H9 (cell line): ENCODE data around the gene GTF2F2. TPM values are rescaled to one million over a fixed set of nuclear protein-coding genes. Genes with fewer than 3 reads are reported as not detected.

Source experiments
- DNase-seq: peaks from one replicate; pipeline ENCODE4 v3.0.0-alpha.2; 2017
- H2AFZ ChIP-seq: one replicate; pipeline ENCODE4 v1.6.1; 2013; ENCODE audit warnings: mild to moderate bottlenecking, low read length, control low read depth, moderate library complexity
- H2AK5ac ChIP-seq: 2 replicates; pipeline ENCODE4 v1.6.1; 2013; ENCODE audit warnings: low read length, control low read depth, mixed read lengths; ENCODE audit not compliant: insufficient read length
- H2BK120ac ChIP-seq: one replicate; pipeline ENCODE4 v1.6.1; 2013; ENCODE audit warnings: low read depth, mild to moderate bottlenecking, low read length, control low read depth, inconsistent platforms; ENCODE audit not compliant: poor library complexity, severe bottlenecking
- H2BK12ac ChIP-seq: 2 replicates; pipeline ENCODE4 v1.6.1; 2013; ENCODE audit warnings: low read length, control low read depth, mixed read lengths, low read depth; ENCODE audit not compliant: insufficient read length
- H2BK15ac ChIP-seq: 2 replicates; pipeline ENCODE4 v1.6.1; 2013; ENCODE audit warnings: low read depth, low read length, control low read depth
- H2BK20ac ChIP-seq: one replicate; pipeline ENCODE4 v1.6.1; 2013; ENCODE audit warnings: low read depth, mild to moderate bottlenecking, low read length, control low read depth, inconsistent platforms; ENCODE audit not compliant: poor library complexity, severe bottlenecking
- H2BK5ac ChIP-seq: 2 replicates; pipeline ENCODE4 v1.6.1; 2013; ENCODE audit warnings: low read length, control low read depth, mixed read lengths; ENCODE audit not compliant: insufficient read length
- H3K14ac ChIP-seq: 2 replicates; pipeline ENCODE4 v1.6.1; 2013; ENCODE audit warnings: low read length, control low read depth; ENCODE audit not compliant: insufficient read depth
- H3K18ac ChIP-seq: 2 replicates; pipeline ENCODE4 v1.6.1; 2013; ENCODE audit warnings: low read depth, mild to moderate bottlenecking, mixed read lengths, low read length, control low read depth; ENCODE audit not compliant: insufficient read length
- H3K23ac ChIP-seq: 2 replicates; pipeline ENCODE4 v1.6.1; 2013; ENCODE audit warnings: low read length, control low read depth, mixed read lengths, low read depth; ENCODE audit not compliant: insufficient read length
- H3K23me2 ChIP-seq: 2 replicates; pipeline ENCODE4 v1.6.1; 2013; ENCODE audit warnings: low read depth, mild to moderate bottlenecking, mixed read lengths, low read length, control low read depth; ENCODE audit not compliant: insufficient read length, poor library complexity, severe bottlenecking
- H3K27ac ChIP-seq: 2 replicates; pipeline ENCODE4 v1.5.1; 2013; ENCODE audit warnings: low read length, control low read depth, mixed read lengths, low read depth; ENCODE audit not compliant: insufficient read length
- H3K27me3 ChIP-seq: 2 replicates; pipeline ENCODE4 v1.6.1; 2013; ENCODE audit warnings: low read length, control low read depth, inconsistent platforms; ENCODE audit not compliant: insufficient read depth
- H3K4ac ChIP-seq: 2 replicates; pipeline ENCODE4 v1.6.1; 2013; ENCODE audit warnings: low read depth, mild to moderate bottlenecking, control low read depth, inconsistent platforms, low read length, moderate library complexity
- H3K4me1 ChIP-seq: 2 replicates; pipeline ENCODE4 v1.6.1; 2013; ENCODE audit warnings: low read length, control low read depth, inconsistent platforms; ENCODE audit not compliant: insufficient read depth
- H3K4me2 ChIP-seq: 2 replicates; pipeline ENCODE4 v1.6.1; 2013; ENCODE audit warnings: low read length, control low read depth, mixed read lengths; ENCODE audit not compliant: insufficient read length, insufficient read depth
- H3K56ac ChIP-seq: 2 replicates; pipeline ENCODE4 v1.6.1; 2013; ENCODE audit warnings: low read depth, mild to moderate bottlenecking, mixed read lengths, low read length, control low read depth; ENCODE audit not compliant: insufficient read length
- H3K79me1 ChIP-seq: 2 replicates; pipeline ENCODE4 v1.6.1; 2013; ENCODE audit warnings: low read depth, mild to moderate bottlenecking, moderate library complexity, low read length, control low read depth, inconsistent platforms; ENCODE audit not compliant: insufficient read depth, poor library complexity, severe bottlenecking
- H3K79me2 ChIP-seq: 2 replicates; pipeline ENCODE4 v1.6.1; 2013; ENCODE audit warnings: low read length, control low read depth, inconsistent platforms; ENCODE audit not compliant: insufficient read depth
- H3K9ac ChIP-seq: 2 replicates; pipeline ENCODE4 v1.6.1; 2013; ENCODE audit warnings: low read length, control low read depth, mixed read lengths; ENCODE audit not compliant: insufficient read length; ENCODE audit errors: extremely low read depth
- H3K9me3 ChIP-seq: one replicate; pipeline ENCODE4 v1.6.1; 2013; ENCODE audit warnings: low read depth, low read length, inconsistent platforms; ENCODE audit not compliant: control insufficient read depth
- H3T11ph ChIP-seq: one replicate; pipeline ENCODE4 v1.6.1; 2013; ENCODE audit warnings: mild to moderate bottlenecking, low read length, control low read depth, inconsistent platforms
- H4K20me1 ChIP-seq: one replicate; pipeline ENCODE4 v1.6.1; 2013; ENCODE audit not compliant: control insufficient read depth, insufficient read length, insufficient read depth
- H4K5ac ChIP-seq: 2 replicates; pipeline ENCODE4 v1.6.1; 2013; ENCODE audit warnings: low read depth, mild to moderate bottlenecking, mixed read lengths, low read length, control low read depth; ENCODE audit not compliant: insufficient read length
- H4K8ac ChIP-seq: replicated peaks from 2 replicates; pipeline ENCODE4 v1.6.1; 2013; ENCODE audit warnings: low read length, control low read depth, mixed read lengths, low read depth; ENCODE audit not compliant: insufficient read length
- H4K91ac ChIP-seq: 2 replicates; pipeline ENCODE4 v1.6.1; 2013; ENCODE audit warnings: low read depth, mild to moderate bottlenecking, moderate library complexity, mixed read lengths, low read length, control low read depth; ENCODE audit not compliant: insufficient read length
- H3K27ac Mint-ChIP-seq, 3 experiments: 2 replicates in 2 of 3; 3 replicates in 1 of 3; pipeline ENCODE4 v1.8.0; 2020 to 2021; ENCODE audit warnings: mixed read lengths in 3 of 3, mild to moderate bottlenecking in 1 of 3, moderate library complexity in 1 of 3
- H3K27me3 Mint-ChIP-seq: 2 replicates; pipeline ENCODE4 v1.8.0; 2021; ENCODE audit warnings: low read depth, mild to moderate bottlenecking, moderate library complexity, mixed read lengths
- H3K36me3 Mint-ChIP-seq, 3 experiments: 2 replicates in 2 of 3; 3 replicates in 1 of 3; pipeline ENCODE4 v1.8.0; 2020 to 2021; ENCODE audit warnings: low read depth in 3 of 3, mixed read lengths in 3 of 3; ENCODE audit not compliant: insufficient read depth in 1 of 3
- H3K4me1 Mint-ChIP-seq, 2 experiments: 2 replicates each; pipeline ENCODE4 v1.8.0; 2020; ENCODE audit warnings: mixed read lengths in 2 of 2
- H3K4me3 Mint-ChIP-seq, 2 experiments: 2 replicates in 1 of 2; 3 replicates in 1 of 2; pipeline ENCODE4 v1.8.0; 2020 to 2021; ENCODE audit warnings: mild to moderate bottlenecking in 2 of 2, mixed read lengths in 2 of 2, moderate library complexity in 1 of 2
- H3K9me3 Mint-ChIP-seq, 2 experiments: 2 replicates in 1 of 2; 3 replicates in 1 of 2; pipeline ENCODE4 v1.8.0; 2020; ENCODE audit warnings: mild to moderate bottlenecking in 2 of 2, mixed read lengths in 2 of 2, moderate library complexity in 1 of 2
- WGBS: extraction: QIAGEN DNeasy Blood & Tissue Kit; methylation state at CpG from one replicate; pipeline ENCODE4 v1.1.7; 2013; ENCODE audit warnings: missing lambda C conversion rate, low lambda C conversion rate, mixed read lengths; ENCODE audit not compliant: insufficient read length; ENCODE audit errors: extremely low coverage; 5-methylcytosine and 5-hydroxymethylcytosine counted together
- total RNA-seq: library from RNA; stranded (reverse); gene quantifications from 2 replicates; pipeline ENCODE4 v1.2.1, GENCODE V29; 2021
- TF ChIP-seq, protein P1 (sequence below): fragments of 200-600 bp; sonication (generic); conservative IDR thresholded peaks from 3 replicates; pipeline ENCODE4 v1.8.0; 2021; ENCODE audit warnings: antibody characterized with exemption, mild to moderate bottlenecking

The GTF2F2 gene
- total RNA-seq, 1 experiment from 2014 or later = 29.6 TPM

- no peak overlapping the region for H3T11ph ChIP-seq
- TF ChIP-seq, protein P1, sequence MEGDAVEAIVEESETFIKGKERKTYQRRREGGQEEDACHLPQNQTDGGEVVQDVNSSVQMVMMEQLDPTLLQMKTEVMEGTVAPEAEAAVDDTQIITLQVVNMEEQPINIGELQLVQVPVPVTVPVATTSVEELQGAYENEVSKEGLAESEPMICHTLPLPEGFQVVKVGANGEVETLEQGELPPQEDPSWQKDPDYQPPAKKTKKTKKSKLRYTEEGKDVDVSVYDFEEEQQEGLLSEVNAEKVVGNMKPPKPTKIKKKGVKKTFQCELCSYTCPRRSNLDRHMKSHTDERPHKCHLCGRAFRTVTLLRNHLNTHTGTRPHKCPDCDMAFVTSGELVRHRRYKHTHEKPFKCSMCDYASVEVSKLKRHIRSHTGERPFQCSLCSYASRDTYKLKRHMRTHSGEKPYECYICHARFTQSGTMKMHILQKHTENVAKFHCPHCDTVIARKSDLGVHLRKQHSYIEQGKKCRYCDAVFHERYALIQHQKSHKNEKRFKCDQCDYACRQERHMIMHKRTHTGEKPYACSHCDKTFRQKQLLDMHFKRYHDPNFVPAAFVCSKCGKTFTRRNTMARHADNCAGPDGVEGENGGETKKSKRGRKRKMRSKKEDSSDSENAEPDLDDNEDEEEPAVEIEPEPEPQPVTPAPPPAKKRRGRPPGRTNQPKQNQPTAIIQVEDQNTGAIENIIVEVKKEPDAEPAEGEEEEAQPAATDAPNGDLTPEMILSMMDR = no peak
- Mint-ChIP-seq H3K36me3 (no peaks in the 10 kb centered on the region), H3K27ac (peak overlapping the region in 1 of 3 experiments; percentile 73; a peak in 1 of 7 replicates), H3K9me3 (no peaks in the 10 kb centered on the region), H3K27me3 (no peaks in the 10 kb centered on the region; the same call in 1 of the 2 replicates), H3K4me1 (peaks cover 11 to 24% of the 10 kb centered on the region in 2 experiments), H3K4me3 (no peak overlapping the region; a peak in 1 of 5 replicates)
- no peak overlapping the region for H3K23ac ChIP-seq
- no peak overlapping the region for H3K9ac ChIP-seq
- no peak overlapping the region for H2BK15ac ChIP-seq
- H3K4ac ChIP-seq = no peak overlapping the region
- H3K79me1 ChIP-seq = no peaks in the 10 kb centered on the region
- no peak for DNase-seq
- no peaks in the 10 kb centered on the region for H3K23me2 ChIP-seq
- no peaks in the 10 kb centered on the region for H3K9me3 ChIP-seq
- H4K5ac ChIP-seq = no peak overlapping the region
- no peak overlapping the region for H3K56ac ChIP-seq
- no peak overlapping the region for H2BK5ac ChIP-seq
- no peak overlapping the region for H2BK12ac ChIP-seq
- no peak overlapping the region for H3K18ac ChIP-seq
- no peaks in the 10 kb centered on the region for H4K20me1 ChIP-seq
- H3K27ac ChIP-seq = no peak overlapping the region
- no peak overlapping the region for H2BK20ac ChIP-seq
- no peak overlapping the region for H2BK120ac ChIP-seq
- no peak overlapping the region for H2AFZ ChIP-seq
- no peaks in the 10 kb centered on the region for H3K27me3 ChIP-seq
- WGBS = no CpG with 5 or more reads among the region's 3 CpGs
- no peak overlapping the region for H4K91ac ChIP-seq
- H4K8ac ChIP-seq = no peak overlapping the region
- H3K79me2 ChIP-seq = no peaks in the 10 kb centered on the region
- H3K14ac ChIP-seq = no peak overlapping the region
- H2AK5ac ChIP-seq = no peak overlapping the region
- H3K4me2 ChIP-seq = no peak overlapping the region
- H3K4me1 ChIP-seq = peaks cover 5% of the 10 kb centered on the region; the same call in 1 of the 2 replicates
Observed at GRCh38 chr13:45302507-45302906, 182.2 kb downstream of the GTF2F2 start.
